GM21515 (cell line): ENCODE results near the gene OTUB2.

Source experiments
- ATAC-seq: cut with Tn5 transposase; IDR thresholded peaks from one replicate; pipeline ENCODE4 v1.9.1; 2021; ENCODE audit not compliant: unreplicated experiment

The OTUB2 gene

GRCh38 chr14:94026173-94026888, at the start of gene OTUB2:
Gene OTUB2 (plus strand): TSS chr14:94026340. CDS start chr14:94026538, 198 bp downstream.
- ATAC-seq: peak; percentile 99

DNA sequence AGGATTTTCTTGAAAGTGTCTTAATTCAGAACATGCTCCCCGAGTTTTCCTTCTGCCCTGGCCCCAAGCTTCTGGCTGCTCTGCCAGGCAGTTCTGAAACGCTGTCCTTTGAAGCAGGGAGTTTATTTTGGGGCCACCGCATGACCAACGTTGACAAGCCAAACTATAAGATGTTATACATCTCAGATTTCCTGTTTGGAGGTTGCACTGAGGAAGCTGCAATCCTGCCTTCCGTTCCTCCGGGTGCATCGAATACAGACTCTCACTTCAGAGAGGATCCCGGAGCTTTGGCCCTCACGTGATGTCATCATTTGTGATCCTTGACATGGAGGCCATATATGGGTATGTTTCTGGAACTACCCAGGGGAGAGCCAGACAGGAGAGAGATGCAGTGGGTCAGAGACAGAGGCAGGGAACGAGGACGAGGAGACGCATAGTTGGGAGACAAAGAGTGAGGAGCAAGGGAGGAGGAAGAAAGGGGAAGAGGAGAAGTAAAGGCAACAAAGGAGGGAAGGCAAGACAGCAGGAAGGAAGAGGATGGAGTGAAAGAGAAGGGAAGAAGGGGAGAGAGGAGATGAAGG, 49.6 kb upstream of the OTUB2 start, which contains the start of gene ASB2:
ASB2 (minus strand) TSS at position 94 of the 581 bp plus-strand sequence. CDS start 12,031 bp downstream, outside the sequence.
- peak; percentile 10 for ATAC-seq

GRCh38 chr14:93977171-93977570, 49.0 kb upstream of the OTUB2 start:
- no peak for ATAC-seq

DNA sequence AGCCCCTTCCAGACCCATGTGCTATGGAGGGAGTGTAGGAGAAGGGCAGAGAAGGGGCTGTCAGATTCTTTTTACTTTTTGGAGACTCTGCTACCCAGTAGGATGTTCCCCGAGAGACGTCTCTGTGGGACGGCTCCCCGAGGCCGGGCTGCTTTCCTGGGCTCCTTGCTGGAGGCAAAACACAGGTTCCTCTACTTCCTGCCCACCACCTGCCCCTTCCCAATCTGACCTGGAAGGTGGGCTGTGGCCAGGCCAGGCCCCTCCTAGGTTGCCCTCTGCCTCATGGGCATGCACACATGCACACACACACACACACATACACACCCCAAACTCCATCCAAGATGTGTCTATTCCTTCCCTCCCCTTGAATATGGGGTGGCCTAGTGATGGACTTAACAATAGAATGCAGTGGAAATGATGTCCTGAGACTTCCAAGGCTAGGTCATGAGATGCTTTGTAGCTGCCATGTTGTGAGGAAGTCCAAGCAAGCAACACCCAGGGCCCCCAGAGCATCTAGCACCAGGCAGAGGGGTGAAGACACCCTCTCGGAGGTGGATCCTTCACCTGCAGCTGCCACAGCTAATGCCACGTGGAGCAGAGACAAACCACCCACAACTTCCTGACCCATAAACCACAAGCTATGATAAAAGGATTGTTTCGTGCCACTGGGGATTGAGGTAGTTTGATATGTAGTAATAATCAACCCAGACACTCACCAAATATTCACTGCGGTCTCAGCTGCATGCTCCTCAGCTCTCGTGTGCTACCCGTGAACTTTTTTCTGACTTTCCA, 48.2 kb upstream of the OTUB2 start:
- peak; percentile 36 for ATAC-seq

GRCh38 chr14:93978735-93979134, 47.4 kb upstream of the OTUB2 start:
- ATAC-seq: no peak

DNA sequence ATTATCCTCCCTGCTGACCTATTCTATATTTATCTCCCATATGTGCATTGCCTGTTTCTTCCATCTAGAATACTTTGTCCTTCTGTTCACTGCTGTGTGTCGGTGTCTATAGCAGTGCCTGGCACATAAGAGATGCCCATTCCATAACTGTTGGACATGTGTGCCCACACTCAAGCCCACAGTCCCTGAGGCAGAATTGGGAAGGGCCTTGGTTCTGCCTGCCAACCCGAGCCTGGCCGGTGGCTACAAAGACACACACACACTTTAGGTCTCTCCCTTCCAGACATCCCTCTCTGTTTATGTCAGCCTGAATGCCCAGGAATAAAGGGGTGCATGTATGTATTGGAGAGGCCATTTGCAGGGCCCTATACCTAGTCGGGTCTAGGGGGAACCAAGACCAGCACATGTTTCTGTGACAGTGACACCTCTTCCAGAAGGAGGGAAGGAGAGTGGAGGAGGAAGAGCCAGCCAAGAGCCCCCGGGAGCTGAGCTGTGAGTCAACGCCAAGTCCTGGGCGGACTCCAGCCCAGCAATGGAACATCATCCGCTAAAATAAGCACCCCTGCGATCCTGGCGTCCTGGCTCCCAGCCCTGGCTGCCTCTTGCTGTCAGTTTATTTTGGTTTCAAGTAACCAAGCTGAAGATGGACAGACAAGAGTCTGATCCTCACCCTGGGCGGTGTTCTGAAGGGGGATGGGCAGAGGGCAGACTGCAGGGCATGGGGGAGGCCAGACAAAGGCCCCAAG, 45.5 kb upstream of the OTUB2 start:
- no peak for ATAC-seq

DNA sequence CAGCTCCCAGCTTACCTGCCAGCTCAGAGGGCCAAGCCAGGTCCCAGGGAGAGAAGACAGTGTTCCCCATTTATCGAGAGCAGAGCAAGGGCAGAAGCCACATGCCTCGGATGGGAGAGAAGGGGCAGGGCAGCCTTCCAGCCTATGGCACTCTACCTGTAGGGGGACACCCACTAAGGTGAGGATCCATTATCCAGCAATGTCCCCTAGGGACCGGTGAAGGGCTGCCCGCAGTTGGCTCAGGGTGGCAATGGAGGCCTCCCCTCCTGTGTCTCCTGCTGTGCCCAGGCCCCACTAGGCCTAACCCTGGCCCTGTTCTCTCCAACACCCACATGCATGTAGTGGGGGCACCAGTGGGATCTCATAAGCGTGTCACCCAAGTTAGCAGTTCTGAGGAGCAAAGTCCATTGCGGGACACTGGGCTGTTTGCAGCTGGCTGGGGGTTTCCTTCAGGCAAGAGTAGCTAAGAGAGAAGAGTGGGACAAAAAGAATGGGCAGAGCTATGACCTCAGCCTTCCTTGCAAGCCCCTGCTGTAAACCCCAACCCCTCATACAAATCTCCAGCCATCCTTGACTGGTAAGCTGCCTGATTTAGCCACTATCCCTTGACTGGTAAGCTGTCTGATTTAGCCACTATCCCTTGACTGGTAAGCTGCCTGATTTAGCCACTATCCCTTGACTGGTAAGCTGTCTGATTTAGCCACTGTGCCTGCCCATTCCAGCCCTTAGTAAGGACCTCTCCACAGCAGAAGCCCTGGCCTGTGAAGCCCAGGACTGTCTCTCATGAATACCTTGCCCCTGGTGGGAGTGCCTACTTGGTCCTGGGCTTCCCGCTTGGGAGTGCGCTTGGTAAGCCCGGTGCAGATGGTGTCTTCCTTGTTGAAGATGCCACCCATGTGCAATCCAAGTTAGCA, 44.6 kb upstream of the OTUB2 start:
- ATAC-seq: no peak

GRCh38 chr14:93982230-93983007, 43.7 kb upstream of the OTUB2 start:
- no peak for ATAC-seq

DNA sequence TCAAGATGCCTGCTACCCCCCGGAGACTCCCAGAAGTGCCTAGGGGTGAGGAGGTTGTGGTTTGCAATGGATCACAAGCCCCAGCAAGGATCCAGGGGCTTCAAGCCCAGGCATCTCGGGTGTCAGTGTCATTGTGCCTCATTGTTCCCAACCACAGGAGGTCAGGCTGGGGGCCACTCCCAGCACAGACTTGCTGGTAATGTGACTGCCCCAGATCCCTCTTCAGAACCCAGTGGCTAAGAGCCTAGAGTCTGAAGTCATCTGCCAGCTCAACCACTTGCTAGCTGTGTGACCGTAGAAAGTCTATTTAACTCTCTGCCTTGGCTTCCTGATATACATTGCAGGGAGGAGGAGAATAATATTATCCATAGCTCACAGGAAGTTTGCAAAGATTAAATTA, 42.1 kb upstream of the OTUB2 start:
- ATAC-seq: no peak

GRCh38 chr14:93984987-93985410, 41.1 kb upstream of the OTUB2 start:
- no peak for ATAC-seq

DNA sequence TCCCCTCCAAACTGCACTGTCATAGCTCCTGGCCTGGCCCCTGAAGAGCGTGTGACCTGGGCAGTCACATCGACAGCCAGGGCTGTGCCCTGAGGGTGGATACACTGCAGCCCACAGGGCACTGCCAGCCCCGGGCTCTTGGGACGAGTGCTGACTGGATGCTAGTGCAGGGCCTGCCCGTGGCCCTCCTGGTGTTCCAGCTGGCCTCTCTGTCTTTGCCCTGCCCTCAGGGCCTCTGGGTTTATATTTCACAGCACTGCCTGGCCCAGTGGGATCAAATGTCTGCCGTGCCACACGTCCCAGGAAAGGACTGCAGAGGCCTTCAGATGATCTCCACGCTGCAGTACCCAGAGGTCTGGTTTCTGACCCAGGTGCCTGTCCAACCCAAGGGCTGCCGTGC, 39.2 kb upstream of the OTUB2 start:
- ATAC-seq: no peak

- ATAC-seq: no peak
Measured at GRCh38 chr14:93987376-93987775, 38.8 kb upstream of the OTUB2 start.

DNA sequence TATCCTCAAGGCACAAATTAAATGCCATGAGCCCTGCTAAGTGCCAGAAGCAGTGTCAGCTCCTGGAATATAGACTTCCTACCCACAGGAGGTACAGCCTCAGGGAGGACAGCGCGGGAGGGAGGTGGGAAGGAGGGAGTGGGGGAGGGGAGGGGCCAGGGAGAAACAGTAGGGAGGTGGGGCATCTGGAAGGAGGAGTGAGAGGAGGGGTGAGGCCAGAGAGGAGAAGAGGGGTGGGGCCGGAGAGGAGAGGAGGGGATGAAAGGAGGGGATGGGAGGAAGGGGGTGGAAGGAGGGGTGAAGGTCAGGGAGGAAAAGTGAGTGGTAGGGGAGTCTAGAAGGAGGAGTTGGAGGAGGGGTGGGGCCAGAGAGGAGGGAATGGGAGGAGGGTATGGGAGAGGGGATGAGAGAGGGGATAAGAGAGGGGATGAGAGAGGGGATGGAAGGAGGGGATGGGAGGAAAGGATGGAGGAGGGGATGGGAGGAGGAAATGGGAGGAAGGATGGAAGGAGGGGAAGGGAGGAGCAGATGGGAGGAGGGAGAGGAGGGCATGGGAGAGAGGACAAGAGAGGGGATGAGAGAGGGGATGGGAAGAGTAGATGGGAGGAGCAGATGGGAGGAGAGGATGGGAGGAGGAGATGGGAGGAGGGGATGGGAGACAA, 38.2 kb upstream of the OTUB2 start:
- no peak for ATAC-seq

GRCh38 chr14:93989939-93990338, 36.2 kb upstream of the OTUB2 start:
- ATAC-seq: no peak

DNA sequence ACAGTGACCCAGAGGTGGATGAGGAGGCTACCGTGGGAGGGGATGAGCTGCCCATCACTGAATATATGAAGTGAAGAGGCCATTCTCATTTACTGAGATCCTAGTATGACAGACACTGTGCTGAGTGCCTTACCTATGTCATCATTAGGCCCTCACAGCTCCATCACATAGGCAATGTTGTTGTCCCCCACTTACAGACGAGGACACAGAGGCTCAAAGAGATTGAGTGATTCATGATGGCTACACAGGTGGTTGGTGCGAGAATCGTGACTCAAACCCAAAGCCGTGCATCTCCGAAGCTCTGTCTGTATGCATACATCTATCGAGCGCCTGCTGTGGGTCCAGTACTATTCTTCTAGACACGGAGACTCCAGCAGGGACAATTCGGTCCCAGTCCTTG, 34.9 kb upstream of the OTUB2 start:
- no peak for ATAC-seq

- no peak for ATAC-seq
Measured at GRCh38 chr14:93991649-93992048, 34.5 kb upstream of the OTUB2 start.

DNA sequence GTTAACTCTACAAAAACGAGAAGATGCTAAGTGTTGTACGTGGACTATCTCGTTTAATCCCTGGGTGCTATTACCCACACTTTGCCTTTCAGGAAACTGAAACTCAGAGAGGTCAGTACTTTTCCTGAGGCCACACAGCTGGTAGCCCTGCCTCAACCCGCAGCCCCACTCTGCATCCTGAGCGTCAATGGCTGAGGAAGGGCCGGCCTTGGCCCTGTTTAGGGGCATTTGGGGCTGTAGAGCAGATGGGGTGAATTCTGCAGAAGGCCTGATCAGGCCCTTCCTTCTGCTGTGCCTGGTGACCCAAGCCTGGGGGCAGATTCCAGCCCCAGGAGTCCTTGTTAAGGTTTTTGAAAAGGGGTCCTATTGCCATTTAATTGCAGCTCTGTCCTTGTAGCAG, 32.8 kb upstream of the OTUB2 start:
- ATAC-seq: no peak

- ATAC-seq: no peak
Measured at GRCh38 chr14:93994919-93995682, 31.0 kb upstream of the OTUB2 start.
